ENCODE results near the gene TTLL3. TPM values are rescaled to one million over a fixed set of nuclear protein-coding genes. Genes with fewer than 3 reads are reported as not detected.

TTLL3 gene
- total and polyA plus RNA-seq, 2 donors from 2014 or later, result 27.5 to 61.0 TPM

DNA sequence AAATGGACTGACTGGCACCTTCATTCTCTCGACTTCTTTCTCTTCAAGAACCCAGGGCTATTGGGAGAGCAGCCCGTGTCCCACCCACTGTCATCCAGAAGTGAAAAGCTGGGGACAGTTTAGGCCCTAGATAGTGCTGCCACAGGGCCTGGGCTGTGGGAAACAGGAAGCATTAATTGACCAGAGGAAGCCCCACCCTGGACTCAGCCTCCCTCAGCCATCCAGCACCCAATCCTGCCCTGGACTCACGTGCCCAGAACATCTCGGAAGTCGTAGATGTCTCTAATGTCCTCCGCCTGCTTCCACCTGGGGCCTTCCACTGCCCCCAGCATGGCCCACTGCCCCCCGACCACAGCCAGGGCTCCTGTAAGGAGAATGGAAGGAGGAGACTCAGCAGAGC is 42.6 kb upstream of the TTLL3 start:
- no peak for FAIRE-seq
- H3K9me3 ChIP-seq (ENCODE audit: control insufficient read depth in 2 of 3, insufficient read depth in 1 of 3, low read length in 3 of 3), result no peaks in the 10 kb centered on the region

DNA sequence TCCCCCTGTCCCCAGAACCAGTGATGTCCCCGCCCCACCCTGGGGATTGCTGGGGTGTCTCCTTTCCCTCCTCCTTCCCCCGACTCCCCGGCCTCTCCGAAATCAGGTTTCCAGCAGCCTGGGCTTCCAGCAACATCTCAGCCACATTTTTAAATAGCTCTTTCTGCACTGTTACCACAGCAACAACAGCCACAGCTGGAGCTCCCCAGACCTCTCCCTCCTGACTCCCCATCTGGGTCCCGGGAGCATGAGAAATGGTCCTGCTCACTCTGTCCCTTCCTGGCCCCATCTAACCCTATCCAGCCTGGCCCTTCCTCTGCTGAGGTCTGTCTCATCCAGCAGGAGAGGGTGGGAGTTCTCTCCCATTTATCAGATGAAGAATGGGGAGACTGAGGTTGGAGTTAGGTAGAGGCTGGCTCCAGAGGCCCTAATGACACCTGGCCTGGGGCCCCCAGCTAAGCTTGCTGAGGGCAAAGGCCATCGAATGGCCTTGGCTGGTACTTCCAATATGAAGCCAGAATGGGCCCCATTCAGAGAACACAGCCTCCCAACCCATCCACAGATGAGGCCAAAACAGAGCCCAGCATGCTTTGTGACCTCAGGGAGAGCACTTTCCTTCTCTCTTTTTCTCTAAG is 41.8 kb upstream of the TTLL3 start:
- TF ChIP-seq, protein P1, sequence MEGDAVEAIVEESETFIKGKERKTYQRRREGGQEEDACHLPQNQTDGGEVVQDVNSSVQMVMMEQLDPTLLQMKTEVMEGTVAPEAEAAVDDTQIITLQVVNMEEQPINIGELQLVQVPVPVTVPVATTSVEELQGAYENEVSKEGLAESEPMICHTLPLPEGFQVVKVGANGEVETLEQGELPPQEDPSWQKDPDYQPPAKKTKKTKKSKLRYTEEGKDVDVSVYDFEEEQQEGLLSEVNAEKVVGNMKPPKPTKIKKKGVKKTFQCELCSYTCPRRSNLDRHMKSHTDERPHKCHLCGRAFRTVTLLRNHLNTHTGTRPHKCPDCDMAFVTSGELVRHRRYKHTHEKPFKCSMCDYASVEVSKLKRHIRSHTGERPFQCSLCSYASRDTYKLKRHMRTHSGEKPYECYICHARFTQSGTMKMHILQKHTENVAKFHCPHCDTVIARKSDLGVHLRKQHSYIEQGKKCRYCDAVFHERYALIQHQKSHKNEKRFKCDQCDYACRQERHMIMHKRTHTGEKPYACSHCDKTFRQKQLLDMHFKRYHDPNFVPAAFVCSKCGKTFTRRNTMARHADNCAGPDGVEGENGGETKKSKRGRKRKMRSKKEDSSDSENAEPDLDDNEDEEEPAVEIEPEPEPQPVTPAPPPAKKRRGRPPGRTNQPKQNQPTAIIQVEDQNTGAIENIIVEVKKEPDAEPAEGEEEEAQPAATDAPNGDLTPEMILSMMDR (IDR thresholded peaks at IDR 0.05; ENCODE audit: borderline replicate concordance, extremely low read depth, insufficient read depth), result no peak
- Histone ChIP-seq H3K9me3 (ENCODE audit: control insufficient read depth in 2 of 3, insufficient read depth in 1 of 3, low read length in 3 of 3) (no peaks in the 10 kb centered on the region), H3K36me3 (ENCODE audit: control insufficient read depth in 2 of 3, insufficient read depth in 3 of 3, low read length in 3 of 3) (peaks cover 0 to 2% (median 0%) of the 10 kb centered on the region in 3 donors), H3K27me3 (ENCODE audit: control insufficient read depth, insufficient read depth, low read length) (no peaks in the 10 kb centered on the region), H3K9ac (ENCODE audit: low read length in 3 of 3) (peak overlapping the region in 1 of 3 donors; percentile 79), H3K4me3 (ENCODE audit: low read length in 3 of 3) (peak overlapping the region in 1 of 3 donors; percentile 73), H3K4me1 (ENCODE audit: control insufficient read depth in 2 of 3, insufficient read depth in 2 of 3, low read depth in 1 of 3, low read length in 3 of 3) (peaks cover 0 to 29% (median 27%) of the 10 kb centered on the region in 3 donors), H3K27ac (ENCODE audit: low read depth in 2 of 2, low read length in 2 of 2) (peak overlapping the region in 1 of 2 donors; percentile 36)
- FAIRE-seq (no peak), DNase-seq (peak in 1 of 5 donors; percentile 24)
- intact Hi-C loops (cut with DNase I), result no loop called here

More for the DNA sequence above, 42.6 kb upstream of the TTLL3 start:
- H3K4me3 ChIP-seq (ENCODE audit: low read length in 3 of 3), result no peak overlapping the region
- H3K36me3 ChIP-seq (ENCODE audit: control insufficient read depth in 2 of 3, insufficient read depth in 3 of 3, low read length in 3 of 3), result peaks cover 0 to 5% (median 0%) of the 10 kb centered on the region in 3 donors
- intact Hi-C loops (cut with DNase I), result no loop called here
- TF ChIP-seq, protein P1 (IDR thresholded peaks at IDR 0.05; ENCODE audit: borderline replicate concordance, extremely low read depth, insufficient read depth), result no peak
- H3K4me1 ChIP-seq (ENCODE audit: control insufficient read depth in 2 of 3, insufficient read depth in 2 of 3, low read depth in 1 of 3, low read length in 3 of 3), result peaks cover 0 to 29% (median 27%) of the 10 kb centered on the region in 3 donors
- DNase-seq, result no peak
- H3K27ac ChIP-seq (ENCODE audit: low read depth in 2 of 2, low read length in 2 of 2), result peak overlapping the region in 1 of 2 donors; percentile 11
- H3K27me3 ChIP-seq (ENCODE audit: control insufficient read depth, insufficient read depth, low read length), result no peaks in the 10 kb centered on the region
- no peak overlapping the region for H3K9ac ChIP-seq (ENCODE audit: low read length in 3 of 3)

GRCh38 chr3:9769012-9769411 is 41.0 kb upstream of the TTLL3 start:
- H3K9me3 ChIP-seq (ENCODE audit: control insufficient read depth in 2 of 3, insufficient read depth in 1 of 3, low read length in 3 of 3), result no peaks in the 10 kb centered on the region
- peak overlapping the region; percentile 36 to 77 for H3K27ac ChIP-seq (ENCODE audit: low read depth in 2 of 2, low read length in 2 of 2)
- TF ChIP-seq, protein P1 (IDR thresholded peaks at IDR 0.05; ENCODE audit: borderline replicate concordance, extremely low read depth, insufficient read depth), result no peak
- H3K4me3 ChIP-seq (ENCODE audit: low read length in 3 of 3), result peak overlapping the region; percentile 5 to 73 (median 62)
- no peak for FAIRE-seq
- no peaks in the 10 kb centered on the region for H3K27me3 ChIP-seq (ENCODE audit: control insufficient read depth, insufficient read depth, low read length)
- peaks cover 0 to 29% (median 27%) of the 10 kb centered on the region in 3 donors for H3K4me1 ChIP-seq (ENCODE audit: control insufficient read depth in 2 of 3, insufficient read depth in 2 of 3, low read depth in 1 of 3, low read length in 3 of 3)
- peak overlapping the region; percentile 2 to 98 (median 79) for H3K9ac ChIP-seq (ENCODE audit: low read length in 3 of 3)
- no peaks in the 10 kb centered on the region for H3K36me3 ChIP-seq (ENCODE audit: control insufficient read depth in 2 of 3, insufficient read depth in 3 of 3, low read length in 3 of 3)
- no peak for DNase-seq
- intact Hi-C loops (cut with DNase I), result no loop called here

All from kidney (tissue), 14 donors.